Neural cell (in vitro differentiated cells): ENCODE data around the gene TUB. TPM values are rescaled to one million over a fixed set of nuclear protein-coding genes. Genes with fewer than 3 reads are reported as not detected.

ENCODE experiments used
- H2AFZ ChIP-seq: fragments of 200-600, 300-800 bp; sonication (generic), shearing (Covaris generic); 2 replicates; pipeline ENCODE4 v1.6.0; 2014; ENCODE audit warnings: low read depth, mild to moderate bottlenecking, antibody characterized with exemption, low read length, moderate library complexity
- H3F3A ChIP-seq: fragments of 200-600 bp; shearing (Covaris generic); 2 replicates; pipeline ENCODE4 v1.6.1; 2016; ENCODE audit warnings: mild to moderate bottlenecking, moderate library complexity, mixed read lengths, antibody characterized with exemption, low read length; ENCODE audit not compliant: insufficient read depth, poor library complexity, severe bottlenecking
- H3K27ac ChIP-seq: fragments of 200-600, 300-800 bp; sonication (generic), shearing (Covaris generic); 2 replicates; pipeline ENCODE4 v1.5.1; 2014; ENCODE audit warnings: mild to moderate bottlenecking, low read length, moderate library complexity
- H3K27me3 ChIP-seq: fragments of 300-800, 200-600 bp; sonication (generic), shearing (Covaris generic); 2 replicates; pipeline ENCODE4 v1.6.0; 2014; ENCODE audit warnings: mild to moderate bottlenecking, low read depth, low read length, moderate library complexity; ENCODE audit not compliant: insufficient read depth
- H3K36me3 ChIP-seq: fragments of 300-800, 200-600 bp; sonication (generic), shearing (Covaris generic); 2 replicates; pipeline ENCODE4 v1.5.1; 2014; ENCODE audit warnings: mild to moderate bottlenecking, antibody characterized with exemption, low read length, moderate library complexity; ENCODE audit not compliant: insufficient read depth
- H3K4me2 ChIP-seq: fragments of 300-800, 200-600 bp; sonication (generic), shearing (Covaris generic); 2 replicates; pipeline ENCODE4 v1.6.0; 2014; ENCODE audit warnings: mild to moderate bottlenecking, low read length
- H3K4me3 ChIP-seq: fragments of 300-800, 200-600 bp; sonication (generic), shearing (Covaris generic); 2 replicates; pipeline ENCODE4 v1.5.1; 2014; ENCODE audit warnings: mild to moderate bottlenecking, low read length, moderate library complexity
- H3K79me2 ChIP-seq: fragments of 200-600 bp; shearing (Covaris generic); replicated peaks from 2 replicates; pipeline ENCODE4 v1.6.0; 2014; ENCODE audit warnings: mild to moderate bottlenecking, low read length, moderate library complexity; ENCODE audit not compliant: insufficient read depth
- H3K9ac ChIP-seq: fragments of 300-800, 200-600 bp; sonication (generic), shearing (Covaris generic); 2 replicates; pipeline ENCODE4 v1.6.1; 2016; ENCODE audit warnings: mild to moderate bottlenecking, low read length, mixed read lengths
- H3K9me2 ChIP-seq: fragments of 200-600 bp; shearing (Covaris generic); 2 replicates; pipeline ENCODE4 v1.6.1; 2016; ENCODE audit warnings: mild to moderate bottlenecking, low read length, mixed read lengths; ENCODE audit not compliant: insufficient read depth
- H3K9me3 ChIP-seq: fragments of 200-600, 300-800 bp; sonication (generic), shearing (Covaris generic); 2 replicates; pipeline ENCODE4 v1.6.1; 2016; ENCODE audit warnings: mild to moderate bottlenecking, mixed run types, low read length, moderate library complexity, mixed read lengths
- H4K20me1 ChIP-seq: fragments of 200-600 bp; shearing (Covaris generic); 2 replicates; pipeline ENCODE4 v1.6.1; 2016; ENCODE audit warnings: mild to moderate bottlenecking, mixed run types; ENCODE audit not compliant: insufficient read depth
- CTCF ChIP-seq: fragments of 450-650 bp; IDR thresholded peaks from 2 replicates; pipeline ENCODE4 v1.5.1; 2014; ENCODE audit warnings: antibody characterized with exemption, mild to moderate bottlenecking, moderate library complexity; ENCODE audit not compliant: poor library complexity, severe bottlenecking
- EP300 ChIP-seq: fragments of 450-650 bp; conservative IDR thresholded peaks from 2 replicates; pipeline ENCODE4 v1.6.1; 2014; ENCODE audit warnings: antibody characterized with exemption, mild to moderate bottlenecking, moderate library complexity; ENCODE audit not compliant: poor library complexity, severe bottlenecking
- EZH2 ChIP-seq: fragments of 200-600, 300-800 bp; shearing (Covaris generic), sonication (generic); IDR thresholded peaks from 2 replicates; pipeline ENCODE4 v1.6.1; 2014; ENCODE audit warnings: antibody characterized with exemption, low read length, borderline replicate concordance, mild to moderate bottlenecking; ENCODE audit not compliant: insufficient read depth, poor library complexity, severe bottlenecking
- MXI1 ChIP-seq: fragments of 450-650 bp; conservative IDR thresholded peaks from 2 replicates; pipeline ENCODE4 v1.6.1; 2014; ENCODE audit warnings: antibody characterized with exemption, mild to moderate bottlenecking; ENCODE audit not compliant: poor library complexity, severe bottlenecking
- POLR2AphosphoS5 ChIP-seq: IDR thresholded peaks from 2 replicates; pipeline ENCODE4 v1.6.1; 2012
- RAD21 ChIP-seq: fragments of 450-650 bp; conservative IDR thresholded peaks from 2 replicates; pipeline ENCODE4 v1.6.1; 2014; ENCODE audit warnings: antibody characterized with exemption, mild to moderate bottlenecking, moderate library complexity
- SMC3 ChIP-seq: fragments of 450-650 bp; conservative IDR thresholded peaks from 2 replicates; pipeline ENCODE4 v1.6.1; 2014; ENCODE audit warnings: antibody characterized with exemption, mild to moderate bottlenecking, moderate library complexity; ENCODE audit not compliant: poor library complexity
- TAF1 ChIP-seq: IDR thresholded peaks from 2 replicates; pipeline ENCODE4 v1.6.1; 2012; ENCODE audit warnings: low read depth
- polyA plus RNA-seq: library from polyadenylated mRNA; depleted of rRNA; stranded (reverse); fragments of >200 nt; gene quantifications from 2 replicates; pipeline ENCODE4 v1.2.3, GENCODE V29; 2014
- TF ChIP-seq, protein P1 (sequence below): IDR thresholded peaks from 2 replicates; pipeline ENCODE4 v1.6.1; 2012; ENCODE audit warnings: borderline replicate concordance

TUB gene
- polyA plus RNA-seq, 1 donor from 2014 or later, result 125 TPM

- Histone ChIP-seq H2AFZ (no peak overlapping the region), H3K36me3 (peaks cover 5% of the 10 kb centered on the region), H3K27me3 (no peaks in the 10 kb centered on the region), H3K79me2 (no peaks in the 10 kb centered on the region), H3K4me3 (no peak overlapping the region), H3K4me2 (no peak overlapping the region), H4K20me1 (no peaks in the 10 kb centered on the region), H3K9me2 (no peaks in the 10 kb centered on the region), H3K9ac (no peak overlapping the region), H3F3A (no peaks in the 10 kb centered on the region), H3K9me3 (no peaks in the 10 kb centered on the region), H3K27ac (no peak overlapping the region)
- TF ChIP-seq EP300, result no peak
- TF ChIP-seq, protein P1, sequence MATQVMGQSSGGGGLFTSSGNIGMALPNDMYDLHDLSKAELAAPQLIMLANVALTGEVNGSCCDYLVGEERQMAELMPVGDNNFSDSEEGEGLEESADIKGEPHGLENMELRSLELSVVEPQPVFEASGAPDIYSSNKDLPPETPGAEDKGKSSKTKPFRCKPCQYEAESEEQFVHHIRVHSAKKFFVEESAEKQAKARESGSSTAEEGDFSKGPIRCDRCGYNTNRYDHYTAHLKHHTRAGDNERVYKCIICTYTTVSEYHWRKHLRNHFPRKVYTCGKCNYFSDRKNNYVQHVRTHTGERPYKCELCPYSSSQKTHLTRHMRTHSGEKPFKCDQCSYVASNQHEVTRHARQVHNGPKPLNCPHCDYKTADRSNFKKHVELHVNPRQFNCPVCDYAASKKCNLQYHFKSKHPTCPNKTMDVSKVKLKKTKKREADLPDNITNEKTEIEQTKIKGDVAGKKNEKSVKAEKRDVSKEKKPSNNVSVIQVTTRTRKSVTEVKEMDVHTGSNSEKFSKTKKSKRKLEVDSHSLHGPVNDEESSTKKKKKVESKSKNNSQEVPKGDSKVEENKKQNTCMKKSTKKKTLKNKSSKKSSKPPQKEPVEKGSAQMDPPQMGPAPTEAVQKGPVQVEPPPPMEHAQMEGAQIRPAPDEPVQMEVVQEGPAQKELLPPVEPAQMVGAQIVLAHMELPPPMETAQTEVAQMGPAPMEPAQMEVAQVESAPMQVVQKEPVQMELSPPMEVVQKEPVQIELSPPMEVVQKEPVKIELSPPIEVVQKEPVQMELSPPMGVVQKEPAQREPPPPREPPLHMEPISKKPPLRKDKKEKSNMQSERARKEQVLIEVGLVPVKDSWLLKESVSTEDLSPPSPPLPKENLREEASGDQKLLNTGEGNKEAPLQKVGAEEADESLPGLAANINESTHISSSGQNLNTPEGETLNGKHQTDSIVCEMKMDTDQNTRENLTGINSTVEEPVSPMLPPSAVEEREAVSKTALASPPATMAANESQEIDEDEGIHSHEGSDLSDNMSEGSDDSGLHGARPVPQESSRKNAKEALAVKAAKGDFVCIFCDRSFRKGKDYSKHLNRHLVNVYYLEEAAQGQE, result no peak
- TF ChIP-seq CTCF, result no peak
- TF ChIP-seq TAF1, result no peak
- TF ChIP-seq MXI1, result no peak
- TF ChIP-seq POLR2AphosphoS5, result no peak
- TF ChIP-seq RAD21, result no peak
- no peak for TF ChIP-seq SMC3
- TF ChIP-seq EZH2, result no peak
Measured at GRCh38 chr11:8105133-8105532, 24.1 kb downstream of the TUB start.

GRCh38 chr11:8105666-8106065 is 24.7 kb downstream of the TUB start:
- Histone ChIP-seq H3K4me3 (no peak overlapping the region), H3F3A (no peaks in the 10 kb centered on the region), H3K9ac (no peak overlapping the region), H3K36me3 (peaks cover 5% of the 10 kb centered on the region), H3K27ac (no peak overlapping the region), H3K9me2 (no peaks in the 10 kb centered on the region), H4K20me1 (no peaks in the 10 kb centered on the region), H3K79me2 (no peaks in the 10 kb centered on the region), H3K4me2 (no peak overlapping the region), H3K27me3 (no peaks in the 10 kb centered on the region), H2AFZ (no peak overlapping the region), H3K9me3 (no peaks in the 10 kb centered on the region)
- TF ChIP-seq EP300, result no peak
- no peak for TF ChIP-seq TAF1
- TF ChIP-seq, protein P1, result no peak
- TF ChIP-seq MXI1, result no peak
- TF ChIP-seq SMC3, result no peak
- no peak for TF ChIP-seq EZH2
- TF ChIP-seq CTCF, result no peak
- TF ChIP-seq RAD21, result no peak
- no peak for TF ChIP-seq POLR2AphosphoS5
